GM18507 (cell line): ENCODE results near the gene DLL1.

Source experiments
- DNase-seq: peaks from one replicate; pipeline ENCODE4 v3.0.0; 2011; ENCODE audit warnings: low read depth; ENCODE audit not compliant: insufficient read length; ENCODE audit errors: extremely low spot score
- FAIRE-seq: peaks from 2 replicates; lab custom pipeline; 2011; peaks lifted over from hg19 to GRCh38; lab: Jason Lieb, UNC

DLL1 gene

DNA sequence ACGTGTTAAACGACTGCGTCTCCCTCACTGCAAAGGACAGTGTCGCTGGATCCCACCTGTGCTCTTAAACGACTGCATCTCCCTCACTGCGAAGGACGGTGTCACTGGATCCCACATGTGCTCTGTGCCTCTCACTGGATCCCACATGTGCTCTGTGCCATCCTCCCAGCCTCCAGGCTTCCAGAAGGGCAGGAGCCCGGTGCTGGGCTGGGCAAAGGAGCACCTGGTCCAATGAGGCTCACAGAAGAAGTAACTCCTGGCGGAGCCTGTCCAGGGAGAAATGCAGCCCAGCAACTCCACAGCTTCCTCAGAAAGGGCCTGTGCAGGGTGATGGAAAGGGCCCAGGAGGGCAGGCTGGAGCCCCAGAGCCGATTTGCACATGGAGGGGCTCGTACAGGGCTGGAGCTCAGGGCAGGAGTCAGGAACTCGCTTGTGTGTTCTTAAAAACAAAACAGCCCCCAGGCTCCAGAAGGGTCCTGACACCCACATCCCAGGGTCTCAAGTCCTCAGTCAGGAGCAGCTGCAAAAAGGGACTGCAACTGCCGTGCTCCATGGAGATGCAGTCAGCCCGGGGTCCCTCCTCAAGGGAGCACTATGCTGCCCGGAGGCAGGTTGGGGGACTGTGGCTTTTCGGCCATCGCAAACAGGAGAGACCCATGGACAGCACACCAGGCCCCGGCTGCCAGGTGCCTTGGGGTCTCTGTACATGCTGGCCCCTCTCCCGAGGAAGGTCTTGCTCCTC, 52.7 kb downstream of the DLL1 start:
- DNase-seq = no peak
- FAIRE-seq = no peak

- no peak for FAIRE-seq
- no peak for DNase-seq
Observed at GRCh38 chr6:170236131-170236836, 54.6 kb downstream of the DLL1 start.

DNA sequence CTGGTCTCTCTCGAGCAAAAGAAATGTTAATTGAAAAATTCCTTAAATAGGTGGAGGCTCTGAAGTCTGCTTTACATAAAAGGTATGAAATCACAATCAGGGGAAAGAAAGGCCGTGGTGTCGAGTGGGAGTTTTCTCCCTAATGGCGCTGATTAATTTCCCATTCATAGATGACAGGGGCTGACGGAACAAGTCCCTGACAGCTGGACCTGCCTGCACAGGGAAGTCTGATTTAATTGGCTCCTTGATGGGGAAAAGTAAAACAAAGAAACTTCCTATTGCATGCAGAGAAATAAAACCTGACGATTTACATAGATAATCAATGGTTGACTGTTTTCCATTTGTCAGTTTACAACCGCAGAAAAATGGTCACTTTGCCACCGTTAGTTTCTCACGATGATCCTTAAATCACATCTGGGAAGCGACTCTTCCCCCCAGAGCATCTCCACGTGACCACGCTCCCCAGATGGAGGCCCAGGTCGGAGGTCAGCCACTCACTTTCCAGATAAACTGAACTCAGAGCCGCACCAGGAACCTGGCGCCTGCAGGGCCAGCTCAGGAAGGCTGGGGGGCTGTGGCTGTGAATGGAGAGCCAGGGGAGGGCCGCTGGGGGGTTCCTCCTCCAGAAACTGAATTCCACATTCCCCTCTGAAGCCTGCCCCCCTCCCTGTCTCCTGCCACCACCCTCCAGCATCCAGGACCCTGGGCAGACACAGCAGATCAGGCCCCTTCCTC, 55.3 kb downstream of the DLL1 start:
- DNase-seq (no peak), FAIRE-seq (no peak)

- FAIRE-seq = no peak
- DNase-seq = no peak
Observed at GRCh38 chr6:170234419-170234818, 56.5 kb downstream of the DLL1 start.

DNA sequence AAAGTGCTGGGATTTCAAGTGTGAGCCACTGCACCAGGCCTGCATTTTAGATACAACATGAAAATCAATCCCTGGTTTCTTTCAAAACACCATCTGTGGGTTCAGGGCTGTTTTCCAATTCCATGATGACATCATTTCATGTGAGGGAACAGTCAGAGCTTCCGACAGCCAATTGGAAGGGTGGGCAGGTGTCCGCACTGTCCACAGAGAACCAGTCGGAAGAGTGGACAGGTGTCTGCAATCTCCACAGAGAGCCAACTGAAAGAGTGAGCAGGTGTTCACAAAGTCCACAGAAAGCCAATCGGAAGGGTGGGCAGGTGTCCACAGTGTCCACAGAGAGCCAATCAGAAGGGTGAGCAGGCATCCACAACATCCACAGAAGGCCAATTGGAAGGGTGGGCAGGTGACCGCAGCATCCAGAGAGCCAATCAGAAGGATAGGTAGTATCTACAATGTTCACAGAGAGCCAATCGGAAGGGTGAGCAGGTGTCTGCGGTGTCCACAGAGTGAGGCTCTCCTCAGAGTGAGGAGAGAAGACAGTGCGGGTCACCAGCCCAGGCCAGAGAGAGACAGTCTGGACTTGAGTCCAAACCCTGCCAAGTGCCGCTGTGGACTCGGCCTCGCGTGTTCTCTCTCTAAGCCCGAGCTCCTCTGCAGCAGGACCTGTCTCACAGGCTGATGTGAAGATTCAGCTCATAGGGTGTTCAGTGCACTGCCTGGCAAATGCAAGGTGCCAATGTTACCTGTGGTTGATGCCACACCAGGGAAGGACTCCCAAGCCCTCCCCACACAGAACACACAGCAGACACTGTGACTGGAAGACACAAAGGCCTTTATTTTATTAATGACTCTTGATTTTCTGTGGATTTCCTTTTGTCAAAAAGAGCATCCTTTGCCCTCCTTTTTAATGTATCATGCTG, 57.3 kb downstream of the DLL1 start:
- no peak for FAIRE-seq
- no peak for DNase-seq
